Lower leg skin (tissue), 4 donors: ENCODE measurements around the gene ZFHX3. TPM values are rescaled to one million over a fixed set of nuclear protein-coding genes. Genes with fewer than 3 reads are reported as not detected.

Experiments
- DNase-seq, 2 donors: peaks; one replicate each; pipeline ENCODE4 v3.0.0-alpha.2; 2019; ENCODE audit warnings: low spot score in 2 of 2
- H3K4me3 ChIP-seq: fragments of 200-600 bp; sonication (generic); 2 replicates; pipeline ENCODE4 v1.5.1; 2017; ENCODE audit warnings: mild to moderate bottlenecking, low read depth; ENCODE audit not compliant: poor library complexity, severe bottlenecking
- CTCF ChIP-seq, 3 donors: fragments of 450-650 bp; IDR thresholded peaks; one replicate each; pipeline ENCODE4 v1.5.1; 2016; ENCODE audit warnings: antibody characterized with exemption in 3 of 3, mild to moderate bottlenecking in 3 of 3, moderate library complexity in 2 of 3
- POLR2A ChIP-seq, 2 donors: fragments of 450-650 bp; IDR thresholded peaks; one replicate each; pipeline ENCODE4 v1.6.1; 2016 to 2017; ENCODE audit warnings: antibody characterized with exemption in 2 of 2, mild to moderate bottlenecking in 1 of 2, moderate library complexity in 1 of 2
- WGBS, 2 donors: methylation state at CpG; one replicate each; pipeline ENCODE4 v1.1.5; 2018; 5-methylcytosine and 5-hydroxymethylcytosine counted together
- intact Hi-C: fragments of 100-400 bp; cut with DNase I; formaldehyde crosslinking; loops from one replicate; pipeline ENCODE4 v1.15.0; 2023; ENCODE audit warnings: low total_unique reads
- total RNA-seq, 4 donors: library from RNA; depleted of rRNA; stranded (reverse); fragments of >200 nt; gene quantifications; one replicate each; pipeline ENCODE4 v1.1.0, GENCODE V29; 2016

Gene ZFHX3
- total RNA-seq, 4 donors from 2014 or later = 3.4 to 14.9 (median 10.0) TPM

GRCh38 chr16:73047221-73047535, 750 bp downstream of the ZFHX3 start:
- TF ChIP-seq POLR2A (IDR thresholded peaks at IDR 0.05) = no peak
- TF ChIP-seq CTCF (IDR thresholded peaks at IDR 0.05) = no peak
- DNase-seq = no peak
- 33 to 37% methylated on average over 6 of the region's 6 CpGs for WGBS, 2 donors
- H3K4me3 ChIP-seq = peak overlapping the region; percentile 72
- intact Hi-C loops = no loop called here

- intact Hi-C loops = no loop called here
- no peak for TF ChIP-seq POLR2A (IDR thresholded peaks at IDR 0.05)
- no peak for TF ChIP-seq CTCF (IDR thresholded peaks at IDR 0.05)
- H3K4me3 ChIP-seq = no peak overlapping the region
- DNase-seq = no peak
- 46 to 59% methylated on average over 4 of the region's 4 CpGs for WGBS, 2 donors
Observed at GRCh38 chr16:73046849-73047214, 1.1 kb downstream of the ZFHX3 start.

- TF ChIP-seq POLR2A (IDR thresholded peaks at IDR 0.05) (no peak), CTCF (IDR thresholded peaks at IDR 0.05) (no peak)
- intact Hi-C loops = no loop called here
- 60 to 62% methylated on average over 8 of the region's 8 CpGs for WGBS, 2 donors
- DNase-seq = no peak
- H3K4me3 ChIP-seq = no peak overlapping the region
Observed at GRCh38 chr16:73046202-73046848, 1.6 kb downstream of the ZFHX3 start.

- WGBS, 2 donors = 49 to 69% methylated on average over 6 of the region's 6 CpGs
- TF ChIP-seq POLR2A (IDR thresholded peaks at IDR 0.05) = no peak
- no peak for TF ChIP-seq CTCF (IDR thresholded peaks at IDR 0.05)
- intact Hi-C loops = no loop called here
- H3K4me3 ChIP-seq = no peak overlapping the region
- DNase-seq = no peak
Observed at GRCh38 chr16:73043828-73044467, 4.0 kb downstream of the ZFHX3 start.

- H3K4me3 ChIP-seq = no peak overlapping the region
- WGBS, 2 donors = 88 to 90% methylated on average over 4 of the region's 4 CpGs
- TF ChIP-seq POLR2A (IDR thresholded peaks at IDR 0.05) = no peak
- intact Hi-C loops = no loop called here
- no peak for DNase-seq
Observed at GRCh38 chr16:73042807-73043206, 5.1 kb downstream of the ZFHX3 start.

- TF ChIP-seq POLR2A (IDR thresholded peaks at IDR 0.05) (no peak), CTCF (IDR thresholded peaks at IDR 0.05) (no peak)
- H3K4me3 ChIP-seq = no peak overlapping the region
- intact Hi-C loops = no loop called here
- 92 to 93% methylated on average over 4 of the region's 4 CpGs for WGBS, 2 donors
- no peak for DNase-seq
Observed at GRCh38 chr16:73041676-73042075, 6.3 kb downstream of the ZFHX3 start.
